ENCODE results near the gene STPG3. TPM values are rescaled to one million over a fixed set of nuclear protein-coding genes. Genes with fewer than 3 reads are reported as not detected.
A peak's percentile ranks its signal among the peaks of the same experiment; 100 is the strongest.

Gene STPG3
- polyA plus RNA-seq, 10 donors: 0.16 to 0.62 (median 0.32) TPM; not detected in 3

- DNase-seq: peak in 1 of 3 donors; percentile 66
These were observed 49.5 kb downstream of the STPG3 start for GRCh38 chr9:137300567-137301080.

GRCh38 chr9:137301081-137301947, 50.2 kb downstream of the STPG3 start:
- DNase-seq: peak in 1 of 3 donors; percentile 80

DNA sequence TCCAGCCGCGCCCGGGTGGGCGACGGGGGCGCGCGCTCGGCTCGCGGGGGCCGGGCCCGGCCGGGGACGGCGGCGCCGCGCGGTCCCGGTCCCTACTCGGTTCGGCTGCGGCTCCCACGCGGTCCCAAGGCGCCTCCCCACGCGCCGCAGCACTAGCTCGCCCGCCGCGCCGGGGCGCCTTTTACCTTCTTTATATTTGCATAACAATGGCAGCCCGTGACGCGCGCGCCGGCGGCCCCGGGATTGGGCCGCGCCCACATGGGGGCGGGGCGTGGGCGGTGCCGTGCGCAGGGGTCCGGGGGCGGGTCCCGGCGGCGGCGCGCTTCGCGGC, 51.0 kb downstream of the STPG3 start, which contains the start of gene NRARP:
NRARP (minus strand) TSS at position 154 of the 331 bp plus-strand sequence. CDS start 343 bp downstream, outside the sequence.
- peak; percentile 78 to 89 (median 88) for DNase-seq

GRCh38 chr9:137302449-137303150, 51.5 kb downstream of the STPG3 start:
- no peak for DNase-seq

Other genes starting within 250 kb of the STPG3 start
- gene ABCA2, start 223.0 kb upstream of the STPG3 start, polyA plus RNA-seq (ENCODE audit: insufficient read length in 10 of 10): 10 to 100 TPM; 11.5 to 18.7 (median 16.7) TPM
- gene FUT7, start 219.2 kb upstream of the STPG3 start, polyA plus RNA-seq (ENCODE audit: insufficient read length in 10 of 10): under 1 TPM in 4 of 10 donors, not detected in 6; 0.10 to 0.48 (median 0.12) TPM
- 10 to 100 TPM; 28.5 to 53.0 (median 38.4) TPM for gene NPDC1, start 205.1 kb upstream of the STPG3 start, polyA plus RNA-seq (ENCODE audit: insufficient read length in 10 of 10)
- gene ENTPD2, start 197.2 kb upstream of the STPG3 start, polyA plus RNA-seq (ENCODE audit: insufficient read length in 10 of 10): 10 to 100 TPM in 6 of 10 donors, 1 to 10 TPM in 4; 7.5 to 16.5 (median 12.1) TPM
- gene SAPCD2, start 180.7 kb upstream of the STPG3 start, polyA plus RNA-seq (ENCODE audit: insufficient read length in 10 of 10): 1 to 10 TPM; 1.9 to 7.1 (median 3.9) TPM
- 1 to 10 TPM; 1.5 to 3.0 (median 2.0) TPM for gene UAP1L1, start 173.8 kb upstream of the STPG3 start, polyA plus RNA-seq (ENCODE audit: insufficient read length in 10 of 10)
- 10 to 100 TPM; 31.3 to 54.4 (median 41.1) TPM for gene MAN1B1, start 164.3 kb upstream of the STPG3 start, polyA plus RNA-seq (ENCODE audit: insufficient read length in 10 of 10)
- 10 to 100 TPM; 21.9 to 43.1 (median 28.8) TPM for gene DPP7, start 136.6 kb upstream of the STPG3 start, polyA plus RNA-seq (ENCODE audit: insufficient read length in 10 of 10)
- gene GRIN1, start 112.1 kb upstream of the STPG3 start, polyA plus RNA-seq (ENCODE audit: insufficient read length in 10 of 10): under 1 TPM in 2 of 10 donors, not detected in 8; 0.07 TPM
- gene LRRC26, start 81.2 kb upstream of the STPG3 start, polyA plus RNA-seq (ENCODE audit: insufficient read length in 10 of 10): not detected
- not detected for gene TMEM210, start 79.2 kb upstream of the STPG3 start, polyA plus RNA-seq (ENCODE audit: insufficient read length in 10 of 10)
- 10 to 100 TPM; 21.2 to 36.5 (median 29.2) TPM for gene ANAPC2, start 62.7 kb upstream of the STPG3 start, polyA plus RNA-seq (ENCODE audit: insufficient read length in 10 of 10)
- 10 to 100 TPM; 38.2 to 72.0 (median 49.6) TPM for gene SSNA1, start 62.6 kb upstream of the STPG3 start, polyA plus RNA-seq (ENCODE audit: insufficient read length in 10 of 10)
- gene TPRN, start 50.5 kb upstream of the STPG3 start, polyA plus RNA-seq (ENCODE audit: insufficient read length in 10 of 10): 10 to 100 TPM in 2 of 10 donors, 1 to 10 TPM in 8; 5.8 to 10.9 (median 7.8) TPM
- gene TMEM203, start 45.6 kb upstream of the STPG3 start, polyA plus RNA-seq (ENCODE audit: insufficient read length in 10 of 10): 10 to 100 TPM; 30.3 to 36.7 (median 32.2) TPM
- gene NDOR1, start 45.6 kb upstream of the STPG3 start, polyA plus RNA-seq (ENCODE audit: insufficient read length in 10 of 10): 10 to 100 TPM in 1 of 10 donors, 1 to 10 TPM in 9; 3.8 to 10.6 (median 6.9) TPM
- 1 to 10 TPM; 1.8 to 4.5 (median 2.4) TPM for gene RNF208, start 29.0 kb upstream of the STPG3 start, polyA plus RNA-seq (ENCODE audit: insufficient read length in 10 of 10)
- gene CYSRT1, start 26.1 kb upstream of the STPG3 start, polyA plus RNA-seq (ENCODE audit: insufficient read length in 10 of 10): 1 to 10 TPM in 9 of 10 donors, under 1 TPM in 1; 0.93 to 3.3 (median 2.0) TPM
- 1 to 10 TPM in 7 of 10 donors, under 1 TPM in 3; 0.80 to 3.4 (median 1.5) TPM for gene RNF224, start 23.8 kb upstream of the STPG3 start, polyA plus RNA-seq (ENCODE audit: insufficient read length in 10 of 10)
- gene SLC34A3, start 20.4 kb upstream of the STPG3 start, polyA plus RNA-seq (ENCODE audit: insufficient read length in 10 of 10): 1 to 10 TPM in 5 of 10 donors, under 1 TPM in 5; 0.29 to 2.0 (median 0.89) TPM
- gene TUBB4B, start 10.0 kb upstream of the STPG3 start, polyA plus RNA-seq (ENCODE audit: insufficient read length in 10 of 10): 100 to 1,000 TPM; 125 to 258 (median 160) TPM
- gene NELFB, start 4.0 kb downstream of the STPG3 start, polyA plus RNA-seq (ENCODE audit: insufficient read length in 10 of 10): 10 to 100 TPM; 39.3 to 55.4 (median 45.0) TPM
- 1 to 10 TPM; 3.9 to 7.8 (median 5.6) TPM for gene TOR4A, start 26.4 kb downstream of the STPG3 start, polyA plus RNA-seq (ENCODE audit: insufficient read length in 10 of 10)
- gene NRARP, start 51.0 kb downstream of the STPG3 start, polyA plus RNA-seq (ENCODE audit: insufficient read length in 10 of 10): 1 to 10 TPM; 2.9 to 7.5 (median 4.8) TPM
- gene EXD3, start 171.9 kb downstream of the STPG3 start, polyA plus RNA-seq (ENCODE audit: insufficient read length in 10 of 10): 10 to 100 TPM in 3 of 10 donors, 1 to 10 TPM in 7; 8.2 to 14.1 (median 9.3) TPM
- 1 to 10 TPM; 1.1 to 2.6 (median 1.9) TPM for gene NOXA1, start 172.1 kb downstream of the STPG3 start, polyA plus RNA-seq (ENCODE audit: insufficient read length in 10 of 10)
- under 1 TPM; 0.17 to 0.71 (median 0.32) TPM for gene ENTPD8, start 190.1 kb downstream of the STPG3 start, polyA plus RNA-seq (ENCODE audit: insufficient read length in 10 of 10)
- 10 to 100 TPM; 17.1 to 30.9 (median 20.2) TPM for gene NSMF, start 208.0 kb downstream of the STPG3 start, polyA plus RNA-seq (ENCODE audit: insufficient read length in 10 of 10)